HG03095 (cell line): ENCODE measurements around the gene TM9SF2.

Source experiments
- ATAC-seq: cut with Tn5 transposase; IDR thresholded peaks from one replicate; pipeline ENCODE4 v1.9.1; 2021; ENCODE audit warnings: moderate library complexity; ENCODE audit not compliant: unreplicated experiment

Gene TM9SF2

GRCh38 chr13:99495466-99496183 is 5.6 kb upstream of the TM9SF2 start:
- ATAC-seq = no peak

- ATAC-seq = peak; percentile 45
These were observed 4.8 kb upstream of the TM9SF2 start for GRCh38 chr13:99496184-99497142.

GRCh38 chr13:99498171-99499161 is 2.8 kb upstream of the TM9SF2 start:
- peak; percentile 54 for ATAC-seq

GRCh38 chr13:99500839-99501183 is 461 bp upstream of the TM9SF2 start:
- ATAC-seq = peak; percentile 6

GRCh38 chr13:99501848-99502301 is 603 bp downstream of the TM9SF2 start:
- no peak for ATAC-seq

- ATAC-seq = no peak
These were observed 4.6 kb downstream of the TM9SF2 start for GRCh38 chr13:99505814-99506269.

GRCh38 chr13:99506634-99507033 is 5.4 kb downstream of the TM9SF2 start:
- peak; percentile 80 for ATAC-seq

GRCh38 chr13:99507054-99507453 is 5.8 kb downstream of the TM9SF2 start:
- no peak for ATAC-seq

- ATAC-seq = no peak
These were observed 6.3 kb downstream of the TM9SF2 start for GRCh38 chr13:99507551-99507950.

- no peak for ATAC-seq
These were observed 6.7 kb downstream of the TM9SF2 start for GRCh38 chr13:99507986-99508385.

- ATAC-seq = no peak
These were observed 8.2 kb downstream of the TM9SF2 start for GRCh38 chr13:99509479-99509878.

GRCh38 chr13:99514801-99515200 is 13.5 kb downstream of the TM9SF2 start:
- no peak for ATAC-seq

GRCh38 chr13:99516153-99516929 is 15.1 kb downstream of the TM9SF2 start:
- ATAC-seq = no peak

- no peak for ATAC-seq
These were observed 16.3 kb downstream of the TM9SF2 start for GRCh38 chr13:99517577-99517976.

GRCh38 chr13:99517984-99518383 is 16.7 kb downstream of the TM9SF2 start:
- no peak for ATAC-seq

- no peak for ATAC-seq
These were observed 21.0 kb downstream of the TM9SF2 start for GRCh38 chr13:99522298-99522697.

- no peak for ATAC-seq
These were observed 22.6 kb downstream of the TM9SF2 start for GRCh38 chr13:99523838-99524237.

- no peak for ATAC-seq
These were observed 24.7 kb downstream of the TM9SF2 start for GRCh38 chr13:99525967-99526366.

- ATAC-seq = no peak
These were observed 25.3 kb downstream of the TM9SF2 start for GRCh38 chr13:99526549-99526948.

- ATAC-seq = no peak
These were observed 26.0 kb downstream of the TM9SF2 start for GRCh38 chr13:99527301-99527700.
